Type B pancreatic cell (in vitro differentiated cells): ENCODE measurements around the gene SNPH. TPM values are rescaled to one million over a fixed set of nuclear protein-coding genes. Genes with fewer than 3 reads are reported as not detected.
A peak's percentile ranks its signal among the peaks of the same experiment; 100 is the strongest.

ENCODE experiments used
- DNase-seq: peaks from one replicate; pipeline ENCODE4 v3.0.0; 2021; ENCODE audit warnings: mixed read lengths; ENCODE audit not compliant: unreplicated experiment; ENCODE audit errors: extremely low spot score
- H3K27ac Mint-ChIP-seq: 2 replicates; pipeline ENCODE4 v1.8.0; 2021; ENCODE audit warnings: mild to moderate bottlenecking, mixed read lengths
- H3K27me3 Mint-ChIP-seq: 2 replicates; pipeline ENCODE4 v1.8.0; 2021; ENCODE audit warnings: mixed read lengths
- H3K36me3 Mint-ChIP-seq: 2 replicates; pipeline ENCODE4 v1.8.0; 2021; ENCODE audit warnings: mixed read lengths
- H3K4me1 Mint-ChIP-seq: one replicate; pipeline ENCODE4 v1.8.0; 2021; ENCODE audit warnings: mixed read lengths; ENCODE audit not compliant: unreplicated experiment
- H3K4me3 Mint-ChIP-seq: 2 replicates; pipeline ENCODE4 v1.8.0; 2021; ENCODE audit warnings: mild to moderate bottlenecking, mixed read lengths
- H3K9me3 Mint-ChIP-seq: 2 replicates; pipeline ENCODE4 v1.8.0; 2021; ENCODE audit warnings: mixed read lengths
- total RNA-seq: library from RNA; stranded (reverse); gene quantifications from 2 replicates; pipeline ENCODE4 v1.2.1, GENCODE V29; 2021; ENCODE audit warnings: low replicate concordance
- TF ChIP-seq, protein P1 (sequence below): fragments of 200-600 bp; sonication (generic); conservative IDR thresholded peaks from 2 replicates; pipeline ENCODE4 v1.5.0; 2021; ENCODE audit warnings: antibody characterized with exemption, mild to moderate bottlenecking

The SNPH gene
- total RNA-seq, 1 donor from 2014 or later = 2.7 TPM

DNA sequence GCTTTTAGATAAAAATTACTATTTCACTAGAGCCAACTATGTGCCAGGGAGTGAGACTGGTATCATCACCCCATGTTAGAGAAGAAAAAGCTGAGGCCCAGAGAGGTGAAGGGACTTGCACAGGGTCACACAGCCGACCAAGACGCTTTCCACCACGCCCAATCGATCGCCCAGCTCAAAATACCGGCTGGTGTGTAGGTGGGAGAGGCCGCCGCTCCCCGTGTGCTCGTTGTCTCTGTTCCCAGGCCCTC is 253 bp upstream of the SNPH start:
- no peaks in the 10 kb centered on the region for H3K36me3 Mint-ChIP-seq
- H3K27me3 Mint-ChIP-seq = peaks cover 18% of the 10 kb centered on the region
- H3K4me3 Mint-ChIP-seq = peak overlapping the region; percentile 89
- TF ChIP-seq, protein P1, sequence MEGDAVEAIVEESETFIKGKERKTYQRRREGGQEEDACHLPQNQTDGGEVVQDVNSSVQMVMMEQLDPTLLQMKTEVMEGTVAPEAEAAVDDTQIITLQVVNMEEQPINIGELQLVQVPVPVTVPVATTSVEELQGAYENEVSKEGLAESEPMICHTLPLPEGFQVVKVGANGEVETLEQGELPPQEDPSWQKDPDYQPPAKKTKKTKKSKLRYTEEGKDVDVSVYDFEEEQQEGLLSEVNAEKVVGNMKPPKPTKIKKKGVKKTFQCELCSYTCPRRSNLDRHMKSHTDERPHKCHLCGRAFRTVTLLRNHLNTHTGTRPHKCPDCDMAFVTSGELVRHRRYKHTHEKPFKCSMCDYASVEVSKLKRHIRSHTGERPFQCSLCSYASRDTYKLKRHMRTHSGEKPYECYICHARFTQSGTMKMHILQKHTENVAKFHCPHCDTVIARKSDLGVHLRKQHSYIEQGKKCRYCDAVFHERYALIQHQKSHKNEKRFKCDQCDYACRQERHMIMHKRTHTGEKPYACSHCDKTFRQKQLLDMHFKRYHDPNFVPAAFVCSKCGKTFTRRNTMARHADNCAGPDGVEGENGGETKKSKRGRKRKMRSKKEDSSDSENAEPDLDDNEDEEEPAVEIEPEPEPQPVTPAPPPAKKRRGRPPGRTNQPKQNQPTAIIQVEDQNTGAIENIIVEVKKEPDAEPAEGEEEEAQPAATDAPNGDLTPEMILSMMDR = no peak
- H3K4me1 Mint-ChIP-seq = no peaks in the 10 kb centered on the region
- H3K9me3 Mint-ChIP-seq = no peaks in the 10 kb centered on the region
- H3K27ac Mint-ChIP-seq = peak overlapping the region; percentile 73
- DNase-seq = no peak

DNA sequence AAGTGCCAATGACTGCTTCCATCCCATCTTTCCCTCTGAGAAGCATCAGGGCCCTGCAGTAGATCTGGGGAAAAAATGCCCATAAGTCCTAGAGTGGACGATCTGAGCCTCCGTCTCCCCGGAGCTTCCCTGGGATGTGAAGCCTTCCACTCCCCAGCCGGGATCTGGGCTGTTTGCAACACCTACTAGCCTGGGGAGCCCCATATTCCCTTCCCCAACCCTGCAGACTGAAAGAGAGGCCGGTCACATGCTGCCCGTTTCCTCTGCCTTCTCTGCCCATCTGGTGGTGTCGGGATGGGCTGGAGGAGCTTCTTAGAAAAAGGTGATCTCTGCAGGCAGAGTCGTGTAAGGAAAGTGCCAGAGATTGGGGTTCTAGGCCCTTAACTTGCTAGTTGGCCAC is 1.1 kb downstream of the SNPH start:
- no peak for DNase-seq
- Mint-ChIP-seq H3K27me3 (peaks cover 18% of the 10 kb centered on the region), H3K4me3 (peak overlapping the region; percentile 83), H3K27ac (no peak overlapping the region), H3K4me1 (no peaks in the 10 kb centered on the region), H3K9me3 (no peaks in the 10 kb centered on the region), H3K36me3 (no peaks in the 10 kb centered on the region)
- TF ChIP-seq, protein P1 = no peak

DNA sequence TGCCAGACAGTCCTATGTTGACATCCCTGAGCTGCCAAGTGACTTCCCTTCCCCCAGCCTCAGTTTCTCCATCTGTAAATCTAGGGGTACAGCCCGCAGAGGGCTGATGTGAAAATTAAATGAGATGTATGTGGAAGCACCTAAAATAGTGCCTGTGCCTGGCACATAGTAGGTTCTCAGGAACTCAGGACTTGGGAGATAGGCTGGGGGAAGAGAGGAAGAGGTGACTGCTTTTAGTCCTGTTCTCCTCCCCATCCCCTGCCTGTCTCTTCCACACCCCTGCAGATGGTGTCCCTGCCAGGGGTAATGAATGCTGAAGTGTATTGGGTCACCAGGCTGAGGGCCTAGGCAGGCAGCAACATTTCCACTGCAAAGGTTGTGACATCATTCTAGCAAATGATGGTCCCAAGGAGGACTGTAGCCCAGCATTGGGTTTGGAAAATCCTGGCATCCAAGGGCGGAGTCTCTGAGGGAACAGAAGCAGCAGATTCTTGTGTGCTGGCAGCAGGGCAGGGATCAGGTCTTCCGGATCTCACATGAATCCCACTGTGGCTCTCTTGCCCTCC is 1.8 kb downstream of the SNPH start:
- Mint-ChIP-seq H3K36me3 (no peaks in the 10 kb centered on the region), H3K9me3 (no peaks in the 10 kb centered on the region), H3K27ac (no peak overlapping the region), H3K4me3 (peak overlapping the region; percentile 66), H3K4me1 (no peaks in the 10 kb centered on the region), H3K27me3 (peaks cover 18% of the 10 kb centered on the region)
- TF ChIP-seq, protein P1 = no peak
- no peak for DNase-seq

DNA sequence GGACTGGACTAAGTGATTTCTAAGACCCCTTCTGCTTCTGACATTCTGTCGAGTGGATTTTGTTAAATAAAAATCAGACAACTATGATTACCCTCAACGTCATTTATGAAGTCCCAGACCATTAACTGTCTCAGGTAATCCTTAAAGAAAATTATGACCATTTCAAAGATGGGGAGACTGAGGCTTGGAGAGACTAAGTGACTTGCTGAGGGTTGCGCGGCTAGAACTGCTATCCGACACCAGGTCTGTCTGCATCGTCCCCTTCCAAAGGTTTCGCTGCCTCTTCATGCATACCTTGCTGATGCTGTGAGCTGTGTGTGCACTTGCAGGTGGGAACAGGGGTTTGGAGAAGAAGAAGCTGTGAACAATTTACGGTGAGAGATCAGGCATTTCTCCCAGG is 3.1 kb downstream of the SNPH start:
- Mint-ChIP-seq H3K36me3 (no peaks in the 10 kb centered on the region), H3K9me3 (no peaks in the 10 kb centered on the region), H3K4me3 (no peak overlapping the region), H3K4me1 (no peaks in the 10 kb centered on the region), H3K27me3 (peaks cover 18% of the 10 kb centered on the region), H3K27ac (no peak overlapping the region)
- DNase-seq = no peak
- TF ChIP-seq, protein P1 = no peak

DNA sequence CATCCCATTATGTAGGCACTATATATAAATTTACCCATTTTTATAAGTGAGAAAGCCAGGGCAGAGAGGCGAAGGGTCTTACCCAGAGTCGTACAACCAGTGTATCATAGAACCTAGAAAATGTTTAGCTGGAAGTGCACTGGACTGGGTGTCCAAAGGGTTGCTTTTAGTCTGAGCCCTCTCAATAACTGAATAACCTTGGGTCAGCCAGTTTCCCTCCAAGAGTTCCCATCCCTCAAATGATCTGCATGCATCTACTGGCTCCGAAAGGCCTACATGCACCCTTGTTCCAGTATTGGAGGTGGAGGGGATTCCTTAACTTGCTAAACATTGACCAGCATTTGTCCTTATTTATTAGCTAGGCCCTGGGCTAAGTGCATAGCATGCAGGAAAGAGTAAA is 3.8 kb downstream of the SNPH start:
- DNase-seq = no peak
- Mint-ChIP-seq H3K4me1 (no peaks in the 10 kb centered on the region), H3K9me3 (no peaks in the 10 kb centered on the region), H3K4me3 (no peak overlapping the region), H3K27me3 (peaks cover 17% of the 10 kb centered on the region), H3K27ac (no peak overlapping the region), H3K36me3 (no peaks in the 10 kb centered on the region)
- TF ChIP-seq, protein P1 = no peak
